HepG2 (cell line): Measurements from ENCODE around the gene MIF. TPM values are rescaled to one million over a fixed set of nuclear protein-coding genes. Genes with fewer than 3 reads are reported as not detected.

Source experiments
- CEBPB ChIP-seq: IDR thresholded peaks from 2 replicates; pipeline ENCODE4 v1.6.1; 2011; ENCODE audit warnings: low read depth, low read length, improper control_type of control experiment, borderline replicate concordance
- EP300 ChIP-seq, 3 experiments: sonication (generic) in 1 of 3; formaldehyde crosslinking in 1 of 3; IDR thresholded peaks; 2 replicates each; pipeline versions ENCODE4 v1.5.1 to v1.6.1; 2011 to 2020; ENCODE audit warnings: low read depth in 2 of 3, low read length in 2 of 3, borderline replicate concordance in 1 of 3, improper control_type of control experiment in 1 of 3, mild to moderate bottlenecking in 1 of 3, missing genetic modification reagents in 1 of 3, moderate library complexity in 1 of 3
- HDAC2 ChIP-seq: sonication (generic); formaldehyde crosslinking; IDR thresholded peaks from 2 replicates; pipeline ENCODE4 v1.4.0; 2020; ENCODE audit warnings: missing genetic modification reagents
- NONO ChIP-seq, 2 experiments: fragments of 450-650 bp in 1 of 2; sonication (generic) in 1 of 2; formaldehyde crosslinking in 1 of 2; IDR thresholded peaks in 1 of 2; conservative IDR thresholded peaks in 1 of 2; 2 replicates each; pipeline versions ENCODE4 v1.6.1 to v1.8.0; 2017 to 2022; ENCODE audit warnings: mild to moderate bottlenecking in 1 of 2, missing genetic modification reagents in 1 of 2, moderate library complexity in 1 of 2
- PRMT3 ChIP-seq: sonication (generic); formaldehyde crosslinking; IDR thresholded peaks from 2 replicates; pipeline ENCODE4 v1.8.1; 2022; ENCODE audit warnings: low read depth, mild to moderate bottlenecking, moderate library complexity, missing genetic modification reagents, borderline replicate concordance
- REPIN1 ChIP-seq: sonication (generic); formaldehyde crosslinking; IDR thresholded peaks from 2 replicates; pipeline ENCODE4 v1.8.0; 2022; ENCODE audit warnings: missing genetic modification reagents, low read depth, mild to moderate bottlenecking, borderline replicate concordance
- RORA ChIP-seq: sonication (generic); formaldehyde crosslinking; IDR thresholded peaks from 2 replicates; pipeline ENCODE4 v1.5.0; 2020; ENCODE audit warnings: mild to moderate bottlenecking, missing genetic modification reagents, moderate library complexity
- SRSF9 ChIP-seq: fragments of 200-400 bp; formaldehyde crosslinking; IDR thresholded peaks from 2 replicates; pipeline ENCODE4 v1.6.1; 2018; ENCODE audit warnings: borderline replicate concordance, mild to moderate bottlenecking, low read depth, low read length; ENCODE audit not compliant: insufficient read depth, poor library complexity, severe bottlenecking
- TAF15 ChIP-seq: fragments of 200-400 bp; formaldehyde crosslinking; IDR thresholded peaks from one replicate; pipeline ENCODE4 v1.6.1; 2018; ENCODE audit warnings: mild to moderate bottlenecking, low read depth, low read length; ENCODE audit not compliant: poor library complexity, severe bottlenecking
- ZNF10 ChIP-seq: sonication (generic); formaldehyde crosslinking; IDR thresholded peaks from 2 replicates; pipeline ENCODE4 v1.4.0; 2020; ENCODE audit warnings: mild to moderate bottlenecking, low read depth, missing genetic modification reagents, borderline replicate concordance
- ZNF230 ChIP-seq: sonication (generic); formaldehyde crosslinking; IDR thresholded peaks from 2 replicates; pipeline ENCODE4 v1.4.0; 2020; ENCODE audit warnings: mild to moderate bottlenecking, missing genetic modification reagents
- ZNF547 ChIP-seq: sonication (generic); formaldehyde crosslinking; IDR thresholded peaks from 2 replicates; pipeline ENCODE4 v1.5.1; 2020; ENCODE audit warnings: mild to moderate bottlenecking, missing genetic modification reagents
- ZNF564 ChIP-seq: sonication (generic); formaldehyde crosslinking; IDR thresholded peaks from 2 replicates; pipeline ENCODE4 v1.8.1; 2023; ENCODE audit warnings: mild to moderate bottlenecking, missing genetic modification reagents
- ZNF570 ChIP-seq: sonication (generic); formaldehyde crosslinking; IDR thresholded peaks from 2 replicates; pipeline ENCODE4 v1.4.0; 2020; ENCODE audit warnings: mild to moderate bottlenecking, missing genetic modification reagents, borderline replicate concordance
- ZNF615 ChIP-seq: sonication (generic); formaldehyde crosslinking; IDR thresholded peaks from 2 replicates; pipeline ENCODE4 v1.5.0; 2020; ENCODE audit warnings: mild to moderate bottlenecking, missing genetic modification reagents, borderline replicate concordance
- ZNF652 ChIP-seq: IDR thresholded peaks from 2 replicates; pipeline ENCODE4 v1.6.1; 2016; ENCODE audit warnings: low read depth, borderline replicate concordance
- ZNF850 ChIP-seq: sonication (generic); formaldehyde crosslinking; conservative IDR thresholded peaks from 2 replicates; pipeline ENCODE4 v1.9.0; 2021; ENCODE audit warnings: mild to moderate bottlenecking, missing genetic modification reagents
- ZNF883 ChIP-seq: sonication (generic); formaldehyde crosslinking; IDR thresholded peaks from 2 replicates; pipeline ENCODE4 v1.5.1; 2020; ENCODE audit warnings: mild to moderate bottlenecking, missing genetic modification reagents; ENCODE audit errors: not compliant biosample characterization
- polyA plus RNA-seq, 8 experiments: library from polyadenylated mRNA; depleted of rRNA in 3 of 8; stranded (reverse) in 7 of 8; unstranded in 1 of 8; fragments of >200 nt; fragmentation: Illumina TruSeq in 4 of 8; extraction: Trizol in 4 of 8; gene quantifications; 2 replicates each; pipeline versions ENCODE4 v1.2.1 to v1.2.3, GENCODE V29; 2011 to 2016; ENCODE audit warnings: low read depth in 4 of 8, missing spikeins in 1 of 8, mixed read lengths in 1 of 8; ENCODE audit not compliant: insufficient read depth in 1 of 8
- total RNA-seq, 5 experiments: library from RNA; depleted of rRNA; stranded (reverse); fragments of >200 nt; fragmentation: Illumina TruSeq; extraction: Trizol; gene quantifications; 2 replicates each; pipeline ENCODE4 v1.2.3, GENCODE V29; 2016; ENCODE audit warnings: low read depth in 1 of 5
- TF ChIP-seq, protein P1 (sequence below): sonication (generic); formaldehyde crosslinking; IDR thresholded peaks from 2 replicates; pipeline ENCODE4 v1.5.1; 2020; ENCODE audit warnings: mild to moderate bottlenecking, moderate library complexity, missing genetic modification reagents
- TF ChIP-seq, protein P2 (sequence below): sonication (generic); formaldehyde crosslinking; IDR thresholded peaks from 2 replicates; pipeline ENCODE4 v1.8.0; 2022; ENCODE audit warnings: missing genetic modification reagents, mild to moderate bottlenecking, moderate library complexity, borderline replicate concordance
- TF ChIP-seq, protein P3 (sequence below): sonication (generic); formaldehyde crosslinking; IDR thresholded peaks from 2 replicates; pipeline ENCODE4 v1.4.0; 2020; ENCODE audit warnings: mild to moderate bottlenecking, missing genetic modification reagents
- TF ChIP-seq, protein P4 (sequence below): sonication (generic); formaldehyde crosslinking; IDR thresholded peaks from 2 replicates; pipeline ENCODE4 v1.5.1; 2020; ENCODE audit warnings: mild to moderate bottlenecking, missing genetic modification reagents, borderline replicate concordance

MIF gene
- total and polyA plus RNA-seq, 2 of the 13 experiments (the other 11 are each of a cell fraction or from before 2014, with no cell fraction given), result 634 to 675 TPM

DNA sequence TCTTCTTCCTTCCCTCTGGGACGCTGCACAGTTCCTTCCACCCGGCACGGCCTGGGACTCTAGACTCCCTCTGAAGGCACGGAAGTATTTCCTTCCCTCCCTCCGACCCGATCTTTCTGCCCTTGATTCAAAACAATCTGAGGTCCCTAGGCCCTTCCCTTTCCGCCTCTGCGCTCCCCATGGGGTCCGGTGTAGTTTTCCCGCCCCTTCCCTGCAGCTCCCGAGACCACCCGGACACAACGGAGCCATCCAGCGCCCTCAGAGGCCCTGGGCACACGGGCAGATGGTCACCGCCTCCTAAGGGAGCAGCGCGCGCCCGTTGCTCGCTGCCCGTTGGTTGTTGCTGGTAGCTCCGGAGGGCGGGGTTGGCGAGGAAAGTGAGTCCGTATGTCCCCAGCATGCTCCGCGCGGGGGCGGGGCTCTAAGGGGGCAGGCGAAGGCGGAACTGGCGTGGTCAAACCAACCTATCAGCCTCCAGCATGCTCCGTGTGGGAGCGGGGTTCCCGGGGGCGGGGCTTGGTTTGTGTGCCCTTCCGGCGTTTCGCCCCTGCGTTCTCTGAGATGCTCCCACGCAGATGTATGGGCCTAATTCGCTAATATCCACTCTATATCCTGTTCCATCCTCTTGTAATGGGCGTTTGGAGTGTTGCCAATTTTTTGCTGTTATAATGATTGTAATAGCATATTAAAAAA, 19.6 kb downstream of the MIF start (continued):
- TF ChIP-seq EP300 (IDR thresholded peaks at IDR 0.05; ENCODE audit: low read depth in 2 of 2, low read length in 2 of 2), result no peak; a peak in 1 of 4 replicates
- 0 out of 2 replicates have a peak, but pooled peaks have one; percentile 33 for TF ChIP-seq EP300 (CRISPR knock-in tag; IDR thresholded peaks at IDR 0.05; ENCODE audit: borderline replicate concordance)
- TF ChIP-seq, protein P1, sequence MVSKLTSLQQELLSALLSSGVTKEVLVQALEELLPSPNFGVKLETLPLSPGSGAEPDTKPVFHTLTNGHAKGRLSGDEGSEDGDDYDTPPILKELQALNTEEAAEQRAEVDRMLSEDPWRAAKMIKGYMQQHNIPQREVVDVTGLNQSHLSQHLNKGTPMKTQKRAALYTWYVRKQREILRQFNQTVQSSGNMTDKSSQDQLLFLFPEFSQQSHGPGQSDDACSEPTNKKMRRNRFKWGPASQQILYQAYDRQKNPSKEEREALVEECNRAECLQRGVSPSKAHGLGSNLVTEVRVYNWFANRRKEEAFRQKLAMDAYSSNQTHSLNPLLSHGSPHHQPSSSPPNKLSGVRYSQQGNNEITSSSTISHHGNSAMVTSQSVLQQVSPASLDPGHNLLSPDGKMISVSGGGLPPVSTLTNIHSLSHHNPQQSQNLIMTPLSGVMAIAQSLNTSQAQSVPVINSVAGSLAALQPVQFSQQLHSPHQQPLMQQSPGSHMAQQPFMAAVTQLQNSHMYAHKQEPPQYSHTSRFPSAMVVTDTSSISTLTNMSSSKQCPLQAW (CRISPR knock-in tag), result peak; percentile 98
- no peak for TF ChIP-seq CEBPB
- TF ChIP-seq ZNF883 (CRISPR knock-in tag), result peak; percentile 93
- TF ChIP-seq, protein P2, sequence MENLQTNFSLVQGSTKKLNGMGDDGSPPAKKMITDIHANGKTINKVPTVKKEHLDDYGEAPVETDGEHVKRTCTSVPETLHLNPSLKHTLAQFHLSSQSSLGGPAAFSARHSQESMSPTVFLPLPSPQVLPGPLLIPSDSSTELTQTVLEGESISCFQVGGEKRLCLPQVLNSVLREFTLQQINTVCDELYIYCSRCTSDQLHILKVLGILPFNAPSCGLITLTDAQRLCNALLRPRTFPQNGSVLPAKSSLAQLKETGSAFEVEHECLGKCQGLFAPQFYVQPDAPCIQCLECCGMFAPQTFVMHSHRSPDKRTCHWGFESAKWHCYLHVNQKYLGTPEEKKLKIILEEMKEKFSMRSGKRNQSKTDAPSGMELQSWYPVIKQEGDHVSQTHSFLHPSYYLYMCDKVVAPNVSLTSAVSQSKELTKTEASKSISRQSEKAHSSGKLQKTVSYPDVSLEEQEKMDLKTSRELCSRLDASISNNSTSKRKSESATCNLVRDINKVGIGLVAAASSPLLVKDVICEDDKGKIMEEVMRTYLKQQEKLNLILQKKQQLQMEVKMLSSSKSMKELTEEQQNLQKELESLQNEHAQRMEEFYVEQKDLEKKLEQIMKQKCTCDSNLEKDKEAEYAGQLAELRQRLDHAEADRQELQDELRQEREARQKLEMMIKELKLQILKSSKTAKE, result no peak
- TF ChIP-seq HDAC2 (CRISPR knock-in tag), result no peak
- TF ChIP-seq ZNF10 (CRISPR knock-in tag), result no peak
- no peak for TF ChIP-seq ZNF230
- TF ChIP-seq ZNF570, result no peak
- TF ChIP-seq REPIN1 (CRISPR knock-in tag), result peak; percentile 90
- peak; percentile 76; the same call in 1 of the 2 replicates for TF ChIP-seq ZNF547 (CRISPR knock-in tag)
- TF ChIP-seq, protein P3, sequence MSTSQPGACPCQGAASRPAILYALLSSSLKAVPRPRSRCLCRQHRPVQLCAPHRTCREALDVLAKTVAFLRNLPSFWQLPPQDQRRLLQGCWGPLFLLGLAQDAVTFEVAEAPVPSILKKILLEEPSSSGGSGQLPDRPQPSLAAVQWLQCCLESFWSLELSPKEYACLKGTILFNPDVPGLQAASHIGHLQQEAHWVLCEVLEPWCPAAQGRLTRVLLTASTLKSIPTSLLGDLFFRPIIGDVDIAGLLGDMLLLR (CRISPR knock-in tag), result peak; percentile 79; the same call in 1 of the 2 replicates
- no peak for TF ChIP-seq ZNF652 (CRISPR knock-in tag)
- peak; percentile 44; the same call in 1 of the 2 replicates for TF ChIP-seq PRMT3 (CRISPR knock-in tag)
- TF ChIP-seq TAF15, result no peak
- no peak for TF ChIP-seq SRSF9
- TF ChIP-seq, protein P4, sequence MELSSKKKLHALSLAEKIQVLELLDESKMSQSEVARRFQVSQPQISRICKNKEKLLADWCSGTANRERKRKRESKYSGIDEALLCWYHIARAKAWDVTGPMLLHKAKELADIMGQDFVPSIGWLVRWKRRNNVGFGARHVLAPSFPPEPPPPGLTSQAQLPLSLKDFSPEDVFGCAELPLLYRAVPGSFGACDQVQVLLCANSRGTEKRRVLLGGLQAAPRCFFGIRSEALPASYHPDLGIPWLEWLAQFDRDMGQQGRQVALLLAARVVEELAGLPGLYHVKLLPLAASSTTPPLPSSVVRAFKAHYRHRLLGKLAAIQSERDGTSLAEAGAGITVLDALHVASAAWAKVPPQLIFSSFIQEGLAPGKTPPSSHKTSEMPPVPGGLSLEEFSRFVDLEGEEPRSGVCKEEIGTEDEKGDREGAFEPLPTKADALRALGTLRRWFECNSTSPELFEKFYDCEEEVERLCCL, result peak; percentile 84; the same call in 1 of the 2 replicates
- TF ChIP-seq ZNF850 (CRISPR knock-in tag), result no peak
- no peak for TF ChIP-seq NONO (IDR thresholded peaks at IDR 0.05)
- peak; percentile 94 for TF ChIP-seq NONO (CRISPR knock-in tag; conservative IDR thresholded peaks at IDR 0.05)
- peak; percentile 88; the same call in 1 of the 2 replicates for TF ChIP-seq ZNF564 (CRISPR knock-in tag)
- no peak for TF ChIP-seq ZNF615 (CRISPR knock-in tag)
- TF ChIP-seq RORA (CRISPR knock-in tag), result no peak
